ENCODE measurements around the gene TENM3. TPM values are rescaled to one million over a fixed set of nuclear protein-coding genes. Genes with fewer than 3 reads are reported as not detected.
A peak's percentile ranks its signal among the peaks of the same experiment; 100 is the strongest.

The TENM3 gene
- 75.7 and 91.0 TPM in 2 replicates for total RNA-seq
- 44.9 TPM for polyA plus RNA-seq (2012)

DNA sequence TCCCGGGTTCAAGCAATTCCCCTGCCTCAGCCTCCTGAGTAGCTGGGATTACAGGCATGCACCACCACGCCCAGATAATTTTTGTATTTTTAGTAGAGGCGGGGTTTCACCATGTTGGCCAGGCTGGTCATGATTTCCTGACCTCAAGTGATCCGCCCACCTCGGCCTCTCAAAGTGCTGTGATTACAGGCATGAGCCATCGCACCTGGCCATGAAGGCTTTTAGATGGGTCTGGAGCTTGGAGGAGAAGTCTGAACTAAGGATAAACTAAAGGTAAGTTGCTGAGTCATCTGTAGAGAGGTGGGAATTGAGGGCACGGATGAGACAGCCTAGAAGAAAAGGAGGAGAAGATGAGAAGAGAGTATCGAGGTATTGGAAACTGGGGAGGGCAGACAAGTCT lies at the start of gene TENM3:
TENM3 (plus strand) TSS at position 199 of the 400 bp plus-strand sequence. CDS start 80,619 bp downstream, outside the sequence.
- peak; percentile 19 for DNase-seq (ENCODE audit: low read depth)

DNA sequence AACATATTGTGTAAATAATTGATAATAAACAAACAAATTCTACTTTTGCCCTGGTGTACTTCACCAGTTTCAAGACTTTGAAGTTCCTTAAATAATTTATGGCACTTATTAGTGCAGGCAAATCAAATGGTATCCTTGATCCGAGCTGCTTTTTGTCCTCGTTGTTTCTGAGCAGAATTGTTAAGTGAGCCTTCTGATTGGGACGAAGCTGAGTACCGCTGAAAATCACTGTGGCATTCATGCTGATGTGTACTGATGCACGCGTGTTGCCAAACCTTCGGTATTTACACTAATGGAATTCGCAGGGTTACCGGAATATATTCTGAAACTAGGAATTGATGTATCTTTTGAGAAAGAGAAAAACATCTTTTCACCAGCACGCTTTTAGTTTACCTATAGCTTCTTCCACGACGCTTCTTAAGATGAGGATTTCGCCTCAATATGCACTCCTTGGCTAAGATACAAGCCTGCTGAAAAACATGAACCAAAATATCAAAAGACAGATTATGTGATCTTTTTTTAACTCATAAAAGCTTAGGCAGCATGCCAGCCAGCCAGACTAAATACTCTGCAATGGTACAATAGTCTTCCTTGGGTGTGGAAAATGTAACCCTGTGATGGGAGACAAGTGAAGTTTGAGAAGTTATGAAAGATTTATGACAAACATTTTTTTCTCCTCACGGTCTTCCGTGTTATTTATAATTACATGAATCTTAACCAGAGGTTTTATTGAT lies 48.9 kb upstream of the TENM3 start:
- DNase-seq (ENCODE audit: low read depth), result no peak

DNA sequence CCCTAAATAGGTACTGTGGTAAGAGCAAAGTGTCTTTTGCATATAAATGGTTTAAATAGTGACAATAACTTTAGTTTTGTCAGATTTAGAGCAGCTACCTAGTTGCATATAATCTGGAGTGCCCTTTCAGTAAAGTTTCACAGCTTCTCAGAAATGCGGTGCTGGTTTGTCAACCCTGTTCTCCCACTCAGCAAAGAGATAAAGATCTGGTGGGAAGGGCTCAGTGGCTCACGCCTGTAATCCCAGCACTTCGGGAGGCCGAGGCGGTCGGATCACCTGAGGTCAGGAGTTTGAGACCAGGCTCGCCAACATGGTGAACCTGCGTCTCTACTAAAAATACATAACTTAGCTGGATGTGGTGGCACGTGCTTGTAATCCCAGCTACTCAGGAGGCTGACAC lies 45.6 kb upstream of the TENM3 start:
- no peak for DNase-seq (ENCODE audit: low read depth)

DNA sequence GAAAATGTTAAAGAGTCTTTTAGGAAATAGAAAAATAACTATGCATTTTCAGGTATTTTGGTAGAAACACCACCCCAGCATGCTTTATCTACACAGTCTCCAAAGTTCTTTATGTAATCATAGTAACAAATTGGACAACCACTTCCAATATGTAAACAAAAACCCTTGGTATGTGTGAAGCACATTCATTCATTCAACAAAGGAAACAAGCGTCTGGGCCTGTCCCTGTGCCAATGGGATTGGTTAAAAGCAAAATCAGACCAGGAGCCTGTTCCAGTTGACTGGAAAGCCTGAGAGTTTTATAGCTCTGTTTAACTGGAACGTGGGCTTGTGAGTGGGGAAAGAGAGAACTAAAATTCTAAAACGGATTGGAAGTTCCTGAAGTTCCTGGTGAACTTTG lies 41.3 kb upstream of the TENM3 start:
- DNase-seq (ENCODE audit: low read depth), result no peak

DNA sequence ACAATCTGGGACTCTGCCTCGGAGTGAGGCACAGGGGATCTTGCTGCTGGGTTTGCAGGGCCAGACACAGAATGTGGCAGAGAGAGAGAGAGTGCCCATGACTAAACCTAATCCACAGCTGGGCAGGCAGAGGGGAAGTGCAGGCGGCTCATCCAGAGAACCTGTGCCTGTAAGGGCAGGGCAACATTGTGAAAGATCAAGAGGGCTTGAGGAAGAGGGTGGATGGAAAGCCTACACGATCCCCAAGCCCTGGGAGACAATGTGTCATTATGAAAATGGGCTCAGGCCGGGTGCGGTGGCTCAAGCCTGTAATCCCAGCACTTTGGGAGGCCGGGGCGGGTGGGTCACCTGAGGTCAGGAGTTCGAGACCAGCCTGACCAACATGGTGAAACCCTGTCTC lies 40.6 kb upstream of the TENM3 start:
- no peak for DNase-seq (ENCODE audit: low read depth)

DNA sequence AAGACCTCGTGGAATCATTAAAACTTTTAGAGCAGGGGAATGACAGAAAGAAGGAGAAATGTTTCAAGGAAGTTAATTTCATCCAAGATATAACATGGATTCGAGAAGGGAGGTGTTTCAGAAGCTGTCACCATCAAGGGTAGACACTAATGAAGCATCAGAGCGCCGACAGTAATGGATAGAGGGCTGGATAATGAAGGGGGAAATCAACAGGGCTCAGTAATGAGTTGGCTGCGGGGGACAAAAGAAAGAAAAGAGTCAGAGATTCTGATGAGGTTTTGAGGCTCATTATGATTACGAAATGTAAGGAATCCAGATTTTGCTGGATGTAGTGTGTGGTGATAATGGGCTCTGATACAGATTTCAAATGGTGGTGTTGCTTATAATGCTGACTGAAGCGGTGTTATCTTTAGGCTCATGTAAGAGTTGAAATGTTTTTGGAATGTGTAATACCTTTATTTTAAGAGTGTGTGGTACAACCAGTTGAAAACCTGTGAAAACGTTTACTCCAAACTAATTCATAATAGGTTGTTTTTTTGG lies 39.3 kb upstream of the TENM3 start:
- DNase-seq (ENCODE audit: low read depth), result no peak

DNA sequence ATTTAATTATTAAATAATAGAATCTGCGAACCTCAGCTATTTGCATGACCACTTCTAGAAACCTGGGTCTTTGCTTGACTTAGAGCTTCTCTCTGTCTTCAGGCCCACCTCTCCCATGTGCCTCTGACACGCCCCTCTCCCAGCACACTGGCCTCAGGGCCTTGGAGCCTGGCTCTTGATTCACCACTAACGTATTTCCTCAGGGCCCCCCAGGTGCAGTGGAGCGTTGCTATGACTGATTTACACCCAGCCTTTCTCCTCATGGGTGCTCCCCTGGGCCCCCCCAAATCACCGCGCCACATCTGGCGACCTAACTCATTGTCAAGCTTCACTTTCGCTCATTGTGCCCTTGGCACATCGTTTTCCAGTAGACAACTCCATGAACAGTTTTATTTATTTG lies 37.9 kb upstream of the TENM3 start:
- no peak for DNase-seq (ENCODE audit: low read depth)

DNA sequence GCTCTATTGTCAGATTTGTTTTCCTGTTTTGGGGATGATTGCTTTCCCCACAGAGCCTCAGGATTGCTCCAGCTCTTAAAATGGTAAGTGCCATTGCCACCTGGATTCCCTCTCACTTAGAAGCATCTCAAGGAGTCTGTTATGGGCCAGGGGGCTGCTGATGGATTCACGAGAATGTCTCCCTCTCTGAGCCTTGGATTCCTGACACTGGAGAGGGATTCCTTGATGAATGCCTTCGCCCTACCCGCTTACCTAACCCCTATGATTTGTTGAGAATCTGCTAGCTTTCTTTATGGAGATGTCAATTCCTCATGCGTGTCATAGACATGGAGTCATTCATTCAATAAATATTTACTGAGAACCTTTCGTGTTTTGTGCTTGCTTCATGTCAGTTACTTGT lies 36.9 kb upstream of the TENM3 start:
- DNase-seq (ENCODE audit: low read depth), result no peak

DNA sequence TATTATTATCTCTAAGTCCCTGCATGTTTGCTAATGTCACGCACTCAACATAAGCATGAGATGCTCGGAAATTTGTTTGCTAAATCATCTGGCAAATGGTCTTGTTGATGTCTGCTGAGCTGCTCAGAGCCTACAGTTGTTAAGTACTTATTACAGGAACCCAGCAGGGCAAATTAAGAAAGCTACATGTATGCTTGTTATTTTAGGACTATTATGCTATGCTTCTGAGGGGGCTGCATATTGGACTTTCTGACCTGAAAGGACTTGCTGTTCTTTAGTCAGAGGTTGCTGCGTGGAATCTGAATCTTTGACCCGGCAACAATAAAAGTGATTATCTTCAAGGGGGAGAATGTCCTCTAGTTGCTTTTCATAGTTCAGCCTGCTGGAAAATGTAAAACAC lies 36.3 kb upstream of the TENM3 start:
- no peak for DNase-seq (ENCODE audit: low read depth)

DNA sequence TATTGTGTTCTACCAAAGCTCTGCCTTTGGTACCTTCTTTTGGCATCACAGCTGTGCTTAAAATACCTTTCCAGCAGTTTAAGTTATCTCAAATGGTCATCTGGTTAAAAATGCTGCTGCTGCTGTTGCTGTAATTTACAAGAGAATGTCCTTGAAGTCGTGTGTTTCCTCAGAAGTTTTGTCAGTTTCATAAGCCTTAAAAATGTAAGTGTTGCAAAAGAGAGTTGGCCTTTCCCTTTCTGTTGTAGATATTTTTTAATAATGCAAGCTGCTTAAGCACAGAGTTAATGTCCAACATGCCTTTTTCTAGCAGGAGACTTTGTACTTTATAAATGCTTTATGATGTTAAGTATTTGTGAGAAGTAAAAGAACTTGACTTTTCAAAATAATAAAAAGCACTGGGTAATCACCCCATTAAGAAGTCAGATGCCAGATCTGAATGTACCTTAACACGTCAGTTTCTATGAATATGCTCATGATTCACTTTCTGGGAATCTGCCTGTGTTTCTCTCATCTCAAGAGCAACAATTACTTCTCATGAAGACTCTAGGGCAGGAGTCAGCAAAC lies 35.3 kb upstream of the TENM3 start:
- DNase-seq (ENCODE audit: low read depth), result peak; percentile 84

DNA sequence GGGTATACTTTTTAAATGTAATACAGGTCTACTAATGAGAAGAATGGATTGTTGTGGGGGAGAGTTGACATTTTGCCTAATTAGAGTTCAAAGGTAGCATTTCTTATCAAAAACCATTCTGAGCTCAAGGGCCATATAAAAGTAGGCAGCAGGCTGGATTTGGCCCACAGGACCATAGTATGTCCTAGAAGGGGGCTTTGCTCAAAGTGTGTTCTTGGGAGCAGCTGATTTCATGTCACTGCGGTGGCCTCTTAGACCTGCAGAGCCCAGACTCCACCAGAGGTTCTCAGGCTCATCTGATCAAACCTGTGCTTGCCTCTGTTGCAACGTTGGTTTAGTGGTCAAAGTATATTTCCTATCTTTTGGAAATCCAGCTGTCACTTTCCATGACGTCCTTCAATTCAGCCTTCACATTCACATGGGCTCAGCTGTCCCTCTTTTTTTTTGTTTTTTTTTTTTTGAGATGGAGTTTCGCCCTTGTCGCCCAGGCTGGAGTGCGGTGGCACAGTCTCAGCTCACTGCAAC lies 34.6 kb upstream of the TENM3 start:
- DNase-seq (ENCODE audit: low read depth), result no peak

DNA sequence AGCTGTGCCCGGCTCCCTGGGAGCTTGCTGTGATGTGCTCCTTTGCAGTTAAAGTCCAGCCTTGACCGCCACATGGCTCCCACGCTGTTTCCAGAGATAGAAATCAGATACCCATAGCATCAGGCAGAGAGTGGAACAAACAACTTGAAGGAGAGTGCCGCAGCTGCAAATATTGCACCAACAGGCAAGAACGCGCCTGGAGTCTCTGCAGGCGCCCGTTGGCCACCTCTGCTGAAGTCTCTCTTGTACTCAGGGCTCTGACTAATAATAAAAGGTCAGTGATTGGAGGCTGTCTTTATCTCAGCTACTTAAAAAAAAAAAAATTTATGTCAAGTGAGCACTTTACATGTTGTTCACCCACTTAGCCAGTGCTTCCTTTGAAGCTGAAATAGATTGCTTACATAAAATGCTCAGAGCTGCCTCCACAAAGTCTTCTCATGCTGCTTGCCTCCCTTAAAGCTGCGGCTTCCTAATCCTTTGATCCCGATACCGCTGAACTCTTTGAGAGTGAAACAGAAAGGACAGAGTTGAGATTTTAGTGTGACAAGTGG lies 30.9 kb upstream of the TENM3 start:
- peak; percentile 89 for DNase-seq (ENCODE audit: low read depth)

DNA sequence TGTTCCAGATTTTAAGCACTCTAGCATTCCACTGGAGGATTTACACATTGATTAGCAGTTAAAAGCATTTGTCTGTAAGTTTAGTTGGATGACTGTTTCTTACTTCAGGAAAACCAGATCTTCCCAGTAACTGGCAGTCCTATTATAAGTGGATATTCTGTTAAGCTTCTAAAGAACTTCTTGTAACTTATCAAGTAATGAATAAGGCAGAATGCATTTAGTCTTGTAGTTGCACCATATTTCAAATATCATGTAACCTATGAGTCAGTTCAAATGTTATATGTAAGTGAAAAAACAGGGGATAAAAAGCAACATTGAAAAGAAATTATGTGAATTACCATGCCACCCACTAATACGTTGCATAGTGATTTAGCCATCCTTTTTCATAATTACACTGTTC lies 30.2 kb upstream of the TENM3 start:
- no peak for DNase-seq (ENCODE audit: low read depth)

DNA sequence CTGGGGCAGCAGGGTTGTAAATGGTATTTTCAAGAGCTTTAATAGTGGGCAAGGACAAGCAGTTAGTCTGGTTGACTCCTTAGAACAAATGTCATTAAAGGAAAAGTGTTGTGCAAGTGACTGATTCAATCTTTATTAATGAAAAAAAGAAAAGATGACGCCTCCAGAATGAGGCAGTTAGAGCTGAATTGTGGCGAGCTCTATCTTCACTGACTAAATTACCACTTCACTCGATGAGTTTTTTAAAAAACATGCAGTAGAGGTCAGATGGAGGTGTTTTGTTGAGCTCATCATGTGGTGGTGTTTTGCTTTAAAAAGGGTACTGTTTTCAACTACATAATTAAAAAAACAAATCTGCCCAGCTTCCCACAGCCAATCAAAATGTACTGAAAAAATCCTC lies 28.1 kb upstream of the TENM3 start:
- DNase-seq (ENCODE audit: low read depth), result no peak

DNA sequence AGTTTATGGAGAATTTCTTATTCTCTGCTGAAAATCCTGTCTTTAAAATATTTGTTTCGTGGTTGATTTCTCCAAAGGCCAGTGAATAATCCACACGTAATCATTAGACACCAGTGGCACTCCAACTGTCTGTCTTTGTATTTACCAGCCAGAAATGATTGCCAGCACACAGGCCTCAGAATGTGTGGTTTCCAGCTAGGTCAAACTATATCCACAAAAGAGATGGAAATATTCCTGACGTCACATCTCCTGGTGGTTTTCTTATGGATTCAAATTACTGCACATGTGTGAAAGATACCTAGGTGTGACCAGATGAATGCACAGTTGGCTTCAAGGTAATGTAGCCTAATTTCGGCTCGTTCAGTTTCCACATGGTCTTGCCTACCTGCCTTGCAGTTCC lies 27.2 kb upstream of the TENM3 start:
- DNase-seq (ENCODE audit: low read depth), result no peak

DNA sequence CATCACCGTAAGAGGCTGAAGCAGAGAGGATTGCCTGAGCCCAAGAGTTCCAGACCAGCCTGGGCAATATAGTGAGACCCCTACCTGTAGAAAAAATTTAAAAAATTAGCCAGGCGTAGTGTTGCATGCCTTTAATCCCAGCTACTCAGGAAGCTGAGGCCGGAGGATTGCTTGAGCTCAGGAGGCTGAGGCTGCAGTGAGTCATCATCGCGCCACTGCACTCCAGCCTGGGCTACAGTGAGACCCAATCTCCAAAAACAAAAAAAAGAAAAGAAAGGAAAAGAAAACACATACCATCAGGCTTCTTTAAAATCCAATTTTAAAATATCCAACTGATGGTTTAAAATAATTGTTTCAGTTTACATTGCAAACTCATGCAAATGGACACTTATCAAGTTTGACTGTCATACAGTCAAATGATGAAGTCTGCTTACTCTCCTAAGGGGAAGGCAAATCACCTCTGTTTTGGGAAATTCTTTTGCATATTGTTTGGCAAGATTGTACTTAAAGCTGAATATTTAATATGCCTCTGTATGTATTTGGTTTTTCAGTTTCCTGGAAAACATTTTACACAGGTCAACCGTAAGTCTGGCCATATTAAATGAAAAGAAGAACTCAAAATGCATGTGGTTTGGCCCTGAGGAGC lies 23.7 kb upstream of the TENM3 start:
- no peak for DNase-seq (ENCODE audit: low read depth)

DNA sequence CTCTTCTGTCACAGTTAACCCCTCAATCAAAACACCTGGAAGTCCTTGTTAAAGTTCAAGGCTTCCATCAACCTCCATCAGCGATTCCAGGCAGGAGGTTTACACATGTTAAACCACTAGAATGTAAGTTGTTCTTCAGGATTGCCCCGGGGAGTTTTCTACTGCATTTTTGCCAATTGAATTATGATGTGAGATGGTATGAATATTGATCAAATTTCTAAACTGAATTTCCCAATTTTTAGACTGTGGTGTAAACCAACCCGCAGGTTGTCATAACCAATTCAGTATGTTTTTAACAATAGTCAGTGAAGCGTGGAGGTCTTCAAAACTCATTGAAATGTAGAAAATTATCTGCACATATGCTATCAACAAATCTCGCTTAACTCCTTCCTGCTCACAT lies 21.2 kb upstream of the TENM3 start:
- no peak for DNase-seq (ENCODE audit: low read depth)

DNA sequence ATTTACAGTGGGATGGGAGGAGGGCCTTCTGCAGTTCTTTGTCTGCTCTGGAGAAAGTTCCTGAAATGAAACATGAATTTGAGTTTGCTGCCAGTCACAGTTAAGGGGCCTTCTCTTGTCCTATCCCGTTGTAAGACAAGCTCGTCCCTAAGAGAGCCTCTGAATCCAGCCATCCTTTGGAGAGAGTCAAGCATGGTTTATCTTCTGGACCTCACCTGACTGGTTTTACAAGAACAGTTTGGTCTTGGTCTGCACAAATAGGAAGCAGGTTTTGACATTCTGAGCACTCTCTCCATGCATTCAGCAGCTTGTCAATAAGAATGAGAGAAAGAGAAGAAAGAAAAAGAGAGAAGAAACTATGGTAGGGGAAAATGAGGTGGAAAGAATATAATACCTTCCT lies 20.4 kb upstream of the TENM3 start:
- DNase-seq (ENCODE audit: low read depth), result no peak

DNA sequence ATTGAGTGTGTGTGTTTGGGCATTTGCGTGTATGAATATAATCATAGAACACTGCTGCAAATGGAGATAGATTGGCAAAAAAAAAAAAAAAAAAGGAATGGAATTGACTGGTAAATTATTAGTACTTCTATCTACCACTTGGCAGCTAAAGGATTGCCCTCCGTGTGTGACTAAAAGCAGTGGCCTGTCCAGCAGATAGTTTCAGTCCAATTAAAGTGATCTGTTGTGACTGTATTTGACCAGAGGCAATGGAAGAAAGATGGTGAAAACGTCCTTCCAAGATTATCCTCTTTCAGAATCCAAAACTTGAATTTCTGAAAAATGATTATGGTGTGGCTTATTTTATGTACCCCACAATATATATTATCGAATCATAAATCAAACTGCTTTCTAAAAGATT lies 19.5 kb upstream of the TENM3 start:
- DNase-seq (ENCODE audit: low read depth), result no peak

DNA sequence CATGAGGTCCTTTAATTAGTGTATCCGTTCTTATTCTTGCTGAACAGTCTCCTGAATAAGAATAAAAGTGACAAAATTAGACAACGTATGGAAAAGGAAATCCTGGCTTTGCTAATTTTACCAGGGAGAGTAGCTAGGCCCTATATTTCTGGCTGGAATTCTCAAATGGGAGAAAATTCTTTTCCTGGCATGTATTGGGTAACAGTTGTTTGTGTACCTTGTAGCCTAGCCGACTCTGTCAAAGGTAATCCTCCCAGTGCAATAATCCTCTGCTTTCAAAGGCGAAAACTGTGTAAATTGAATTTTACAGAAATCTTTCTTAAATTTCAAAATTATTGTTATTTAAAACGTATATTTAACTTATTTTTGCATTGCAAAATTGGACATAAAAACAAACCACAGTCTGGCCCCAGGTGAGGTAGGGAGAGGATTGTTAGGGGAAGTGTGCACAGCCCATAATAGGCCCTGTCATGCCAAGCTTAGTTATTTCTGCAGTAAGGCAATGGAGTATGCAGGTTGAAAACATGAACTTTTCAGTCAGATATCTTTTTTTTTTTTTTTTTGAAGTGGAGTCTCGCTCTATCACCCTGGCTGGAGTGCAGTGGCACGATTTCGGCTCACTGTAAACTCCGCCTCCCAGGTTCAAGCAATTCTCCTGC lies 18.9 kb upstream of the TENM3 start:
- DNase-seq (ENCODE audit: low read depth), result no peak

DNA sequence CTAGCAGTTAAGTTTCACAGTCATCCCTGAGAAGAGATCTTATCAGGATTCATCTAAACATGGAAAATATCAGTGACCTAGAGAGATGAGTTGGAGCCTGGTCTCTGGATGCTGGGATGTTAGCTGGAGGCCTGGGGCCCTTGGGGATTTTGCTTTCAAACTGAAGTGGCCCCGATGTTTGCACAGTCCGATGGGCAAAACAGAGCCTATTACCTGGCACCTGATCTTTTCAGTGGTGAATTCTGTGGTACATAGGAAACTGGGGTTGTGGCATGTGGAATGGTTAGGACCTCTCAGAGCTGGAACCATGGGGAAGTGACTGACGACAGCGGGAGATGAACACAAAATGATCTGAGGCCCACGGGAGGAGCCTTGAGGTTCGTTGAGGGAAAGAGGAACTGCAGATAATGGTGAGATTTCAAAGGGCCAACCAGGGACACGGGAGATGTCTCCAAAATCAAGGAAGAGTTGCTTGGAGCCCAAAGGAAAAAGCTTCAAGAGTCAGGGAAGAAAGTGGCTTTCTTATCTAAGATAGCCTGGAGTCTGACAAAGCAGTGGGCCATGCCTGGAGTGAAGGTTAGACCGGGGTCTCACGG lies 17.8 kb upstream of the TENM3 start:
- DNase-seq (ENCODE audit: low read depth), result no peak
